OCI-LY7 (cell line): Measurements from ENCODE around the gene CSTF1. TPM values are rescaled to one million over a fixed set of nuclear protein-coding genes. Genes with fewer than 3 reads are reported as not detected.

ENCODE experiments used
- BruUV-seq: library from RNA; stranded (reverse); fragments of 400-500 nt; replicated peaks from 2 replicates; lab custom pipeline; 2021; lab: Mats Ljungman, UMichigan
- CTCF ChIA-PET: fragments of 300-600 bp; sonication (Branson Sonifier 250); formaldehyde crosslinking; loops from one replicate; lab custom pipeline; 2022; ENCODE audit warnings: antibody characterized with exemption; ENCODE audit not compliant: unreplicated experiment; lab: Charles Lee
- POLR2A ChIA-PET: fragments of 300-600 bp; sonication (Branson Sonifier 250); formaldehyde crosslinking; loops from one replicate; lab custom pipeline; 2022; ENCODE audit warnings: antibody characterized with exemption; lab: Charles Lee
- DNase-seq: peaks from one replicate; pipeline ENCODE4 v3.0.0-alpha.2; 2015; ENCODE audit warnings: low spot score
- H2AFZ ChIP-seq: fragments of 200-600 bp; sonication (generic), shearing (Covaris generic); 2 replicates; pipeline ENCODE4 v1.6.1; 2014; ENCODE audit warnings: mild to moderate bottlenecking, antibody characterized with exemption, low read length, moderate library complexity
- H3K27ac ChIP-seq: fragments of 200-600 bp; sonication (generic); 2 replicates; pipeline ENCODE4 v1.5.1; 2014; ENCODE audit warnings: mixed run types, low read depth, mild to moderate bottlenecking, moderate library complexity, low read length, inconsistent platforms; ENCODE audit not compliant: poor library complexity, severe bottlenecking
- H3K36me3 ChIP-seq: fragments of 200-600 bp; sonication (generic); 2 replicates; pipeline ENCODE4 v1.6.1; 2014; ENCODE audit warnings: mild to moderate bottlenecking, antibody characterized with exemption, low read length, moderate library complexity, mixed read lengths; ENCODE audit not compliant: insufficient read depth
- H3K4me1 ChIP-seq: fragments of 200-600 bp; sonication (generic); 2 replicates; pipeline ENCODE4 v1.5.1; 2014; ENCODE audit warnings: mild to moderate bottlenecking, low read length; ENCODE audit not compliant: insufficient read depth, poor library complexity, severe bottlenecking
- H3K4me2 ChIP-seq: fragments of 200-600 bp; sonication (generic); 2 replicates; pipeline ENCODE4 v1.6.1; 2014; ENCODE audit warnings: mild to moderate bottlenecking, low read length
- H3K4me3 ChIP-seq: fragments of 200-600 bp; sonication (generic); 2 replicates; pipeline ENCODE4 v1.5.1; 2014; ENCODE audit warnings: mild to moderate bottlenecking, low read depth, low read length; ENCODE audit not compliant: poor library complexity, severe bottlenecking
- H3K79me2 ChIP-seq: fragments of 200-600 bp; sonication (generic); 2 replicates; pipeline ENCODE4 v1.6.1; 2016; ENCODE audit warnings: low read depth, mild to moderate bottlenecking, low read length, moderate library complexity, mixed read lengths; ENCODE audit not compliant: insufficient read depth
- H3K9me2 ChIP-seq: fragments of 200-600 bp; sonication (generic); 2 replicates; pipeline ENCODE4 v1.6.1; 2016; ENCODE audit warnings: mild to moderate bottlenecking, low read length, mixed read lengths; ENCODE audit not compliant: insufficient read depth
- H3K9me3 ChIP-seq: fragments of 200-600 bp; sonication (generic); 2 replicates; pipeline ENCODE4 v1.6.1; 2014; ENCODE audit warnings: mild to moderate bottlenecking, mixed run types, low read length, mixed read lengths
- H4K20me1 ChIP-seq: fragments of 200-600 bp; sonication (generic); 2 replicates; pipeline ENCODE4 v1.6.1; 2014; ENCODE audit warnings: mild to moderate bottlenecking, antibody characterized with exemption, low read length, moderate library complexity, mixed read lengths; ENCODE audit not compliant: insufficient read depth
- CTCF ChIP-seq: fragments of 200-600 bp; sonication (generic); conservative IDR thresholded peaks from 2 replicates; pipeline ENCODE4 v1.5.1; 2014; ENCODE audit warnings: mild to moderate bottlenecking, antibody characterized with exemption, low read length, moderate library complexity, mixed read lengths
- EZH2phosphoT487 ChIP-seq: fragments of 200-600 bp; sonication (generic); IDR thresholded peaks from 2 replicates; pipeline ENCODE4 v1.6.1; 2018; ENCODE audit warnings: low read depth, borderline replicate concordance, mild to moderate bottlenecking, mixed run types, antibody characterized with exemption, low read length, moderate library complexity, mixed read lengths
- intact Hi-C: fragments of 100-400 bp; cut with micrococcal nuclease; formaldehyde crosslinking; loops from one replicate; pipeline ENCODE4 v1.10.0; 2022; ENCODE audit not compliant: unreplicated experiment
- total RNA-seq, 2 experiments: library from RNA; depleted of rRNA in 1 of 2; stranded (reverse); fragments of >200 nt in 1 of 2; shearing (Covaris generic) in 1 of 2; gene quantifications; 2 replicates each; pipeline ENCODE4 v1.2.3, GENCODE V29; 2014 to 2022

The CSTF1 gene
- total RNA-seq, 2 experiments from 2014 or later, result 52.1 to 56.0 TPM

GRCh38 chr20:56343861-56344381 is 48.5 kb upstream of the CSTF1 start:
- TF ChIP-seq EZH2phosphoT487 (no peak), CTCF (peak; percentile 53)
- H3K4me1 ChIP-seq, result no peaks in the 10 kb centered on the region
- no TSS peak for BruUV-seq
- no peaks in the 10 kb centered on the region for H3K9me2 ChIP-seq
- DNase-seq, result no peak
- no peaks in the 10 kb centered on the region for H3K36me3 ChIP-seq
- ChIA-PET POLR2A (no interaction called here), CTCF (no interaction called here)
- H3K4me3 ChIP-seq, result no peak overlapping the region
- H3K27ac ChIP-seq, result no peak overlapping the region
- no peaks in the 10 kb centered on the region for H4K20me1 ChIP-seq
- H3K9me3 ChIP-seq, result no peaks in the 10 kb centered on the region
- no peak overlapping the region for H3K4me2 ChIP-seq
- intact Hi-C loops, result loop anchor here (5.0 kb wide), 1 partner anchor 97 kb away; the partner anchor contains the start of gene MC3R
- H2AFZ ChIP-seq, result no peak overlapping the region
- no peaks in the 10 kb centered on the region for H3K79me2 ChIP-seq

GRCh38 chr20:56345911-56346310 is 46.5 kb upstream of the CSTF1 start:
- no peak overlapping the region for H2AFZ ChIP-seq
- no peaks in the 10 kb centered on the region for H3K9me2 ChIP-seq
- BruUV-seq, result no TSS peak
- H3K36me3 ChIP-seq, result no peaks in the 10 kb centered on the region
- H4K20me1 ChIP-seq, result no peaks in the 10 kb centered on the region
- no peak for DNase-seq
- no peak overlapping the region for H3K4me3 ChIP-seq
- ChIA-PET POLR2A (no interaction called here), CTCF (no interaction called here)
- H3K4me1 ChIP-seq, result no peaks in the 10 kb centered on the region
- TF ChIP-seq EZH2phosphoT487 (no peak), CTCF (no peak)
- no peaks in the 10 kb centered on the region for H3K79me2 ChIP-seq
- no peak overlapping the region for H3K4me2 ChIP-seq
- intact Hi-C loops, result no loop called here
- no peaks in the 10 kb centered on the region for H3K9me3 ChIP-seq
- H3K27ac ChIP-seq, result no peak overlapping the region

- Histone ChIP-seq H3K79me2 (no peaks in the 10 kb centered on the region), H3K4me2 (no peak overlapping the region), H3K9me2 (no peaks in the 10 kb centered on the region), H3K9me3 (no peaks in the 10 kb centered on the region), H2AFZ (no peak overlapping the region), H4K20me1 (no peaks in the 10 kb centered on the region), H3K4me3 (no peak overlapping the region), H3K36me3 (no peaks in the 10 kb centered on the region), H3K4me1 (no peaks in the 10 kb centered on the region), H3K27ac (no peak overlapping the region)
- no TSS peak for BruUV-seq
- TF ChIP-seq CTCF, result no peak
- ChIA-PET CTCF (no interaction called here), POLR2A (no interaction called here)
- DNase-seq, result no peak
- intact Hi-C loops, result no loop called here
Observed at GRCh38 chr20:56347628-56348304, 44.7 kb upstream of the CSTF1 start.
